K562 (cell line): ENCODE data around the gene CLDN15. TPM values are rescaled to one million over a fixed set of nuclear protein-coding genes. Genes with fewer than 3 reads are reported as not detected.
A peak's percentile ranks its signal among the peaks of the same experiment; 100 is the strongest.

ENCODE experiments used
- ARID1B ChIP-seq: fragments of 450-650 bp; IDR thresholded peaks from 2 replicates; pipeline ENCODE4 v1.6.1; 2016; ENCODE audit warnings: antibody characterized with exemption, mild to moderate bottlenecking, inconsistent platforms
- ARNT ChIP-seq, 2 experiments: fragments of 450-650 bp; IDR thresholded peaks; 2 replicates each; pipeline ENCODE4 v1.6.1; 2016; ENCODE audit warnings: mild to moderate bottlenecking in 1 of 2
- ATF3 ChIP-seq, 2 experiments: fragments of 450-650 bp in 1 of 2; sonication (generic) in 1 of 2; formaldehyde crosslinking in 1 of 2; IDR thresholded peaks in 1 of 2; conservative IDR thresholded peaks in 1 of 2; 2 replicates each; pipeline versions ENCODE4 v1.6.1 to v1.8.1; 2016 to 2023; ENCODE audit warnings: mild to moderate bottlenecking in 2 of 2, moderate library complexity in 2 of 2, inconsistent platforms in 1 of 2, missing genetic modification reagents in 1 of 2
- CBFA2T2 ChIP-seq: fragments of 450-650 bp; conservative IDR thresholded peaks from 2 replicates; pipeline ENCODE4 v1.6.1; 2017; ENCODE audit warnings: mild to moderate bottlenecking
- FOS ChIP-seq: IDR thresholded peaks from 3 replicates; pipeline ENCODE4 v1.6.1; 2011; ENCODE audit not compliant: insufficient read length; ENCODE audit errors: extremely low read depth
- FOSL1 ChIP-seq: fragments of 200-800 bp; sonication (Bioruptor generic); conservative IDR thresholded peaks from 2 replicates; pipeline ENCODE4 v1.6.1; 2016; ENCODE audit warnings: missing genetic modification characterization, missing compliant biosample characterization
- GABPA ChIP-seq: fragments of 200-800 bp; sonication (Bioruptor generic); conservative IDR thresholded peaks from 2 replicates; pipeline ENCODE4 v1.6.1; 2016; ENCODE audit warnings: low read depth, missing genetic modification characterization, missing compliant biosample characterization
- HMG20B ChIP-seq: fragments of 250-450 bp; sonication (Bioruptor Pico); IDR thresholded peaks from 2 replicates; pipeline ENCODE4 v1.5.0; 2021; ENCODE audit warnings: mild to moderate bottlenecking
- JUN ChIP-seq, 2 experiments: sonication (generic) in 1 of 2; formaldehyde crosslinking in 1 of 2; IDR thresholded peaks; 2 replicates each; pipeline versions ENCODE4 v1.6.1 to v1.8.0; 2012 to 2022; ENCODE audit warnings: borderline replicate concordance in 2 of 2, mild to moderate bottlenecking in 2 of 2, improper control_type of control experiment in 1 of 2, low read depth in 1 of 2, low read length in 1 of 2, missing genetic modification reagents in 1 of 2
- JUND ChIP-seq, 2 experiments: IDR thresholded peaks; 2 replicates in 1 of 2; 3 replicates in 1 of 2; pipeline ENCODE4 v1.6.1; 2011; ENCODE audit warnings: borderline replicate concordance in 2 of 2, low read depth in 2 of 2, low read length in 2 of 2, improper control_type of control experiment in 1 of 2, missing biosample characterization in 1 of 2, missing genetic modification characterization in 1 of 2, missing genetic modification reagents in 1 of 2
- KAT8 ChIP-seq: fragments of 450-650 bp; IDR thresholded peaks from 2 replicates; pipeline ENCODE4 v1.6.1; 2016; ENCODE audit warnings: low read depth, mild to moderate bottlenecking
- LCOR ChIP-seq: sonication (generic); formaldehyde crosslinking; IDR thresholded peaks from 2 replicates; pipeline ENCODE4 v1.8.0; 2022; ENCODE audit warnings: mild to moderate bottlenecking, missing genetic modification reagents
- MITF ChIP-seq: IDR thresholded peaks from 2 replicates; pipeline ENCODE4 v1.6.1; 2014; ENCODE audit warnings: antibody characterized with exemption
- NCOA2 ChIP-seq, 2 experiments: fragments of 450-650 bp; IDR thresholded peaks; 2 replicates each; pipeline ENCODE4 v1.6.1; 2018; ENCODE audit warnings: mild to moderate bottlenecking in 2 of 2, moderate library complexity in 1 of 2; ENCODE audit not compliant: partially characterized antibody in 2 of 2
- NFE2 ChIP-seq: IDR thresholded peaks from 2 replicates; pipeline ENCODE4 v1.6.1; 2014; ENCODE audit warnings: antibody characterized with exemption, low read depth
- PHF8 ChIP-seq: fragments of 200-600 bp; sonication (generic); IDR thresholded peaks from 2 replicates; pipeline ENCODE4 v1.6.1; 2012; ENCODE audit warnings: mixed run types, mild to moderate bottlenecking, inconsistent platforms, low read length, moderate library complexity, borderline replicate concordance
- PML ChIP-seq: IDR thresholded peaks from 2 replicates; pipeline ENCODE4 v1.6.1; 2012; ENCODE audit warnings: low read length, inconsistent platforms
- RCOR1 ChIP-seq, 2 experiments: IDR thresholded peaks; 2 replicates each; pipeline ENCODE4 v1.6.1; 2012; ENCODE audit warnings: low read depth in 2 of 2, low read length in 2 of 2, borderline replicate concordance in 1 of 2, improper control_type of control experiment in 1 of 2
- SMARCA4 ChIP-seq: fragments of 450-650 bp; IDR thresholded peaks from 2 replicates; pipeline ENCODE4 v1.6.1; 2016
- SMARCE1 ChIP-seq: fragments of 450-650 bp; IDR thresholded peaks from 2 replicates; pipeline ENCODE4 v1.7.1; 2016; ENCODE audit warnings: mild to moderate bottlenecking
- TAL1 ChIP-seq: fragments of 450-650 bp; IDR thresholded peaks from 2 replicates; pipeline ENCODE4 v1.6.1; 2016; ENCODE audit warnings: mild to moderate bottlenecking
- TCF3 ChIP-seq: sonication (generic); formaldehyde crosslinking; IDR thresholded peaks from 2 replicates; pipeline ENCODE4 v1.4.0; 2020; ENCODE audit warnings: mild to moderate bottlenecking, missing genetic modification reagents
- TGIF2 ChIP-seq: sonication (generic); formaldehyde crosslinking; IDR thresholded peaks from 2 replicates; pipeline ENCODE4 v1.8.1; 2022; ENCODE audit warnings: mild to moderate bottlenecking, missing genetic modification reagents, moderate library complexity
- ZBTB8A ChIP-seq: fragments of 450-650 bp; IDR thresholded peaks from 2 replicates; pipeline ENCODE4 v1.6.1; 2018; ENCODE audit warnings: mild to moderate bottlenecking, moderate library complexity; ENCODE audit not compliant: partially characterized antibody
- polyA plus RNA-seq, 8 experiments: library from polyadenylated mRNA; depleted of rRNA in 4 of 8; stranded (reverse) in 5 of 8; unstranded in 3 of 8; fragments of >200 nt; fragmentation: Nextera tagmentation in 2 of 8; fragmentation: Illumina TruSeq in 1 of 8; extraction: Ambion mirVana in 2 of 8; extraction: Trizol in 1 of 8; gene quantifications; 2 replicates each; pipeline versions ENCODE4 v1.2.1 to v1.2.3, GENCODE V29; 2011 to 2014; ENCODE audit warnings: inconsistent platforms in 1 of 8, missing spikeins in 1 of 8
- total RNA-seq, 7 experiments: library from RNA; depleted of rRNA in 6 of 7; stranded (reverse); fragments of >200 nt in 6 of 7; fragmentation: Illumina TruSeq in 2 of 7; extraction: Trizol in 2 of 7; gene quantifications; 2 replicates each; pipeline versions ENCODE4 v1.2.1 to v1.2.3, GENCODE V29; 2011 to 2021; ENCODE audit warnings: low replicate concordance in 1 of 7
- TF ChIP-seq, protein P1 (sequence below): fragments of 450-650 bp; IDR thresholded peaks from 2 replicates; pipeline ENCODE4 v1.6.1; 2016

The CLDN15 gene
- total and polyA plus RNA-seq, 9 of the 15 experiments (the other 6 are each of a cell fraction or from before 2014, with no cell fraction given): 0.32 to 14.5 (median 7.4) TPM

DNA sequence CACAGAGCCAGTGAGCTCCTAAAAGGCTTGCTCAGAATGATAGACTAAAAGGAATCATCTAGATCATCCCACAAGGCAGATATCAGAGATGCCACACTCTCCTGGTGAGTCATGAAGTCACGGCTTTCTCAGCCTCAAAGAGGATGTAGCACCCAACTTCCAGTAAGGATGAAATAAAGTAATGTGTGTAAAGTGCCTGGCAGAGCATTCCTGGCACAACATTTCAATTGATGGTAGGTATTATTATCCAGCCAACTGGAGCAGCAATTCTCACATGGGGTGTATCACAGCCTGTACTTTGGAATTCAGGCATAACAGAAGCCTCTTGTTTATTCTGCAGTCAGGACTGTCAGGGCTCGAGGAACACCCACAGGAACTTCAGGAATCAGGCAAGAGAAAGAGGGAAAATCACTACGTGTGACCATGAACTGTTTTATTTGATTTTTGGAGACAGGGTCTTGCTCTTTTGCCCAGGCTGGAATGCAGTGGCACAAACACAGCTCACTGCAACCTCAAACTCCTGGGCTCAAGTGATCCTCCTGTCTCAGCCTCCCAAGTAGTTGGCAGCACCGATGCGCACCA lies 52.3 kb downstream of the CLDN15 start (continued):
- TF ChIP-seq FOS: peak; percentile 15
- TF ChIP-seq GABPA (tag): no peak
- no peak for TF ChIP-seq KAT8
- TF ChIP-seq, protein P1, sequence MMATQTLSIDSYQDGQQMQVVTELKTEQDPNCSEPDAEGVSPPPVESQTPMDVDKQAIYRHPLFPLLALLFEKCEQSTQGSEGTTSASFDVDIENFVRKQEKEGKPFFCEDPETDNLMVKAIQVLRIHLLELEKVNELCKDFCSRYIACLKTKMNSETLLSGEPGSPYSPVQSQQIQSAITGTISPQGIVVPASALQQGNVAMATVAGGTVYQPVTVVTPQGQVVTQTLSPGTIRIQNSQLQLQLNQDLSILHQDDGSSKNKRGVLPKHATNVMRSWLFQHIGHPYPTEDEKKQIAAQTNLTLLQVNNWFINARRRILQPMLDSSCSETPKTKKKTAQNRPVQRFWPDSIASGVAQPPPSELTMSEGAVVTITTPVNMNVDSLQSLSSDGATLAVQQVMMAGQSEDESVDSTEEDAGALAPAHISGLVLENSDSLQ: no peak
- TF ChIP-seq ARNT (IDR thresholded peaks at IDR 0.05): no peak
- peak; percentile 95 for TF ChIP-seq FOSL1 (tag)
- TF ChIP-seq ZBTB8A: no peak
- TF ChIP-seq CBFA2T2: peak; percentile 34; the same call in 1 of the 2 replicates
- TF ChIP-seq ARID1B: peak; percentile 72
- no peak for TF ChIP-seq TGIF2 (CRISPR knock-in tag)
- peak; percentile 37; the same call in 1 of the 2 replicates for TF ChIP-seq PML
- TF ChIP-seq RCOR1 (IDR thresholded peaks at IDR 0.05; ENCODE audit: borderline replicate concordance in 1 of 2, low read depth in 2 of 2, low read length in 2 of 2): 0 out of 4 replicates have a peak, but pooled peaks of 1 of the 2 experiments have one; percentile 10
- peak; percentile 89 for TF ChIP-seq JUND (IDR thresholded peaks at IDR 0.05; ENCODE audit: borderline replicate concordance, low read depth, low read length)
- TF ChIP-seq JUND (tag; IDR thresholded peaks at IDR 0.05; ENCODE audit: borderline replicate concordance, low read depth, low read length): peak; percentile 68; the same call in 2 of the 3 replicates
- 0 out of 2 replicates have a peak, but pooled peaks have one; percentile 17 for TF ChIP-seq TAL1
- peak; percentile 72; the same call in 1 of the 2 replicates for TF ChIP-seq JUN (IDR thresholded peaks at IDR 0.05; ENCODE audit: borderline replicate concordance, low read depth, low read length)
- no peak for TF ChIP-seq JUN (CRISPR knock-in tag; IDR thresholded peaks at IDR 0.05; ENCODE audit: borderline replicate concordance)
- TF ChIP-seq MITF: 0 out of 2 replicates have a peak, but pooled peaks have one; percentile 37
- no peak for TF ChIP-seq HMG20B (CRISPR knock-in tag)
- no peak for TF ChIP-seq PHF8
- peak; percentile 58; the same call in 1 of the 2 replicates for TF ChIP-seq SMARCE1
- TF ChIP-seq NFE2: no peak
- TF ChIP-seq NCOA2 (IDR thresholded peaks at IDR 0.05; ENCODE audit: partially characterized antibody in 2 of 2): no peak
- TF ChIP-seq ATF3 (IDR thresholded peaks at IDR 0.05): peak; percentile 78
- 0 out of 2 replicates have a peak, but pooled peaks have one; percentile 7 for TF ChIP-seq ATF3 (CRISPR knock-in tag; conservative IDR thresholded peaks at IDR 0.05)
- peak; percentile 69 for TF ChIP-seq TCF3 (CRISPR knock-in tag)
- TF ChIP-seq SMARCA4: peak; percentile 62; the same call in 1 of the 2 replicates
- TF ChIP-seq LCOR (CRISPR knock-in tag): 0 out of 2 replicates have a peak, but pooled peaks have one; percentile 31
